IPS-18c (cell line): ENCODE data around the gene ZDHHC11.
"Not testable (repeated sequence)": the region's sequence is repeated elsewhere in the genome, so short reads cannot be mapped to it uniquely, and the experiment has no call there.

ENCODE experiments used
- H3K4me3 ChIP-seq: 2 replicates; pipeline ENCODE4 v1.7.0; 2013; ENCODE audit warnings: low read depth, mild to moderate bottlenecking, low read length, moderate library complexity; ENCODE audit not compliant: insufficient read depth
- H3K9me3 ChIP-seq: one replicate; pipeline ENCODE4 v1.6.1; 2013; ENCODE audit warnings: mild to moderate bottlenecking, low read length, moderate library complexity; ENCODE audit not compliant: control insufficient read depth, insufficient read depth

Gene ZDHHC11

GRCh38 chr5:863244-863805 lies 12.5 kb upstream of the ZDHHC11 start:
- Histone ChIP-seq H3K4me3 (no peak overlapping the region), H3K9me3 (no peaks in the 10 kb centered on the region)

GRCh38 chr5:862367-863243 lies 11.8 kb upstream of the ZDHHC11 start:
- Histone ChIP-seq H3K4me3 (no peak overlapping the region), H3K9me3 (no peaks in the 10 kb centered on the region)

GRCh38 chr5:861442-862366 lies 10.9 kb upstream of the ZDHHC11 start:
- H3K4me3 ChIP-seq, result no peak overlapping the region

GRCh38 chr5:860506-861150 lies 9.8 kb upstream of the ZDHHC11 start:
- H3K9me3 ChIP-seq, result no peaks in the 10 kb centered on the region
- H3K4me3 ChIP-seq, result no peak overlapping the region

More at GRCh38 chr5:861442-862366, 10.9 kb upstream of the ZDHHC11 start:
- H3K9me3 ChIP-seq, result no peaks in the 10 kb centered on the region

- Histone ChIP-seq H3K9me3 (no peaks in the 10 kb centered on the region), H3K4me3 (no peak overlapping the region)
Observed at GRCh38 chr5:859798-860296, 9.1 kb upstream of the ZDHHC11 start.

- H3K4me3 ChIP-seq, result no peak overlapping the region
- H3K9me3 ChIP-seq, result no peaks in the 10 kb centered on the region
Observed at GRCh38 chr5:859391-859790, 8.6 kb upstream of the ZDHHC11 start.

- no peaks in the 10 kb centered on the region for H3K9me3 ChIP-seq
- H3K4me3 ChIP-seq, result no peak overlapping the region
Observed at GRCh38 chr5:858726-859125, 7.9 kb upstream of the ZDHHC11 start.

GRCh38 chr5:856531-857425 lies 6.0 kb upstream of the ZDHHC11 start:
- H3K9me3 ChIP-seq, result peaks cover 2% of the 10 kb centered on the region
- no peak overlapping the region for H3K4me3 ChIP-seq

GRCh38 chr5:855771-856530 lies 5.2 kb upstream of the ZDHHC11 start:
- H3K4me3 ChIP-seq, result no peak overlapping the region

GRCh38 chr5:854966-855743 lies 4.4 kb upstream of the ZDHHC11 start:
- peaks cover 2% of the 10 kb centered on the region for H3K9me3 ChIP-seq
- H3K4me3 ChIP-seq, result no peak overlapping the region

More at GRCh38 chr5:855771-856530, 5.2 kb upstream of the ZDHHC11 start:
- peaks cover 2% of the 10 kb centered on the region for H3K9me3 ChIP-seq

- no peak overlapping the region for H3K4me3 ChIP-seq
Observed at GRCh38 chr5:854217-854616, 3.4 kb upstream of the ZDHHC11 start.

GRCh38 chr5:853416-854090 lies 2.8 kb upstream of the ZDHHC11 start:
- H3K9me3 ChIP-seq, H3K4me3 ChIP-seq: not testable (repeated sequence)

More at GRCh38 chr5:854217-854616, 3.4 kb upstream of the ZDHHC11 start:
- peaks cover 2% of the 10 kb centered on the region for H3K9me3 ChIP-seq

GRCh38 chr5:852431-853401 lies 1.9 kb upstream of the ZDHHC11 start:
- Histone ChIP-seq H3K9me3 (peaks cover 2% of the 10 kb centered on the region), H3K4me3 (no peak overlapping the region)
